IMR-90 (cell line): ENCODE results near the gene C21orf91. TPM values are rescaled to one million over a fixed set of nuclear protein-coding genes. Genes with fewer than 3 reads are reported as not detected.
"Not testable (repeated sequence)": the region's sequence is repeated elsewhere in the genome, so short reads cannot be mapped to it uniquely, and the experiment has no call there.

ENCODE experiments used
- ATAC-seq: fragments of 200-7000 bp; cut with Tn5 transposase; 2 replicates; pipeline ENCODE4 v1.9.1; 2020; ENCODE audit warnings: low read depth, mild to moderate bottlenecking, moderate library complexity
- BruUV-seq: library from RNA; stranded (reverse); fragments of 400-500 nt; replicated peaks from 2 replicates; lab custom pipeline; 2021; lab: Mats Ljungman, UMichigan
- CTCF ChIA-PET: fragments of 300-600 bp; formaldehyde crosslinking; extraction: SDS; loops from one replicate; lab custom pipeline; 2021; ENCODE audit warnings: antibody characterized with exemption; lab: Yijun Ruan, JAX
- POLR2A ChIA-PET: fragments of 300-600 bp; sonication (Branson Sonifier 250); formaldehyde crosslinking; loops from one replicate; lab custom pipeline; 2022; ENCODE audit warnings: antibody characterized with exemption; ENCODE audit not compliant: unreplicated experiment; lab: Charles Lee
- DNase-seq: peaks from one replicate; pipeline ENCODE4 v3.0.0; 2013
- H2AFZ ChIP-seq: replicated peaks from 2 replicates; pipeline ENCODE3; 2013; ENCODE audit warnings: low read length, mild to moderate bottlenecking; ENCODE audit not compliant: poor library complexity
- H2AK5ac ChIP-seq: 2 replicates; pipeline ENCODE4 v1.6.1; 2013; ENCODE audit warnings: low read depth, low read length, inconsistent platforms
- H2AK9ac ChIP-seq: replicated peaks from 2 replicates; pipeline ENCODE3; 2013; ENCODE audit warnings: mild to moderate bottlenecking, low read depth, low read length, moderate library complexity; ENCODE audit not compliant: poor library complexity
- H2BK120ac ChIP-seq: 2 replicates; pipeline ENCODE4 v1.6.1; 2013; ENCODE audit warnings: low read depth, low read length, inconsistent platforms
- H2BK15ac ChIP-seq: 3 replicates; pipeline ENCODE4 v1.6.1; 2013; ENCODE audit warnings: low read depth, low read length, inconsistent platforms
- H2BK20ac ChIP-seq: 2 replicates; pipeline ENCODE4 v1.6.1; 2013; ENCODE audit warnings: low read depth, mild to moderate bottlenecking, inconsistent platforms, low read length, moderate library complexity
- H2BK5ac ChIP-seq: 2 replicates; pipeline ENCODE4 v1.6.1; 2013; ENCODE audit warnings: mild to moderate bottlenecking, low read depth, low read length, inconsistent platforms; ENCODE audit not compliant: poor library complexity, severe bottlenecking
- H3K14ac ChIP-seq: replicated peaks from 2 replicates; pipeline ENCODE4 v1.6.1; 2013; ENCODE audit warnings: low read depth, low read length, inconsistent platforms
- H3K18ac ChIP-seq: 2 replicates; pipeline ENCODE4 v1.6.1; 2013; ENCODE audit warnings: low read depth, low read length, control low read depth
- H3K23ac ChIP-seq: 2 replicates; pipeline ENCODE4 v1.6.1; 2013; ENCODE audit warnings: low read depth, low read length, inconsistent platforms
- H3K27ac ChIP-seq: 2 replicates; pipeline ENCODE4 v1.5.1; 2013; ENCODE audit warnings: mild to moderate bottlenecking, control low read depth, low read length; ENCODE audit not compliant: insufficient read depth
- H3K27me3 ChIP-seq: 2 replicates; pipeline ENCODE4 v1.6.1; 2013; ENCODE audit warnings: low read length; ENCODE audit not compliant: control insufficient read depth, insufficient read depth
- H3K36me3 ChIP-seq: 2 replicates; pipeline ENCODE4 v1.6.1; 2013; ENCODE audit warnings: low read length, mixed read lengths; ENCODE audit not compliant: control insufficient read depth, insufficient read depth
- H3K4ac ChIP-seq: 2 replicates; pipeline ENCODE4 v1.6.1; 2013; ENCODE audit warnings: low read depth, low read length, inconsistent platforms
- H3K4me1 ChIP-seq: 2 replicates; pipeline ENCODE4 v1.6.1; 2013; ENCODE audit warnings: low read length, mixed read lengths; ENCODE audit not compliant: control insufficient read depth, insufficient read depth
- H3K4me2 ChIP-seq: 2 replicates; pipeline ENCODE4 v1.6.1; 2013; ENCODE audit warnings: low read depth, mild to moderate bottlenecking, control low read depth, low read length, moderate library complexity
- H3K4me3 ChIP-seq: 2 replicates; pipeline ENCODE4 v1.5.1; 2013; ENCODE audit warnings: low read depth, mild to moderate bottlenecking, control low read depth, low read length, moderate library complexity; ENCODE audit not compliant: insufficient read depth
- H3K56ac ChIP-seq: 2 replicates; pipeline ENCODE4 v1.6.1; 2013; ENCODE audit warnings: low read length, inconsistent platforms; ENCODE audit not compliant: insufficient read depth; ENCODE audit errors: extremely low read depth
- H3K79me1 ChIP-seq, 2 experiments: 2 replicates each; pipeline ENCODE4 v1.6.1; 2013; ENCODE audit warnings: low read length in 2 of 2, inconsistent platforms in 1 of 2, low read depth in 1 of 2
- H3K9ac ChIP-seq: 2 replicates; pipeline ENCODE4 v1.6.1; 2013; ENCODE audit warnings: low read depth, low read length, control low read depth
- H3K9me1 ChIP-seq: 2 replicates; pipeline ENCODE4 v1.6.1; 2013; ENCODE audit warnings: low read length, inconsistent platforms; ENCODE audit not compliant: insufficient read depth
- H3K9me3 ChIP-seq: 2 replicates; pipeline ENCODE4 v1.6.1; 2013; ENCODE audit warnings: low read length; ENCODE audit not compliant: control insufficient read depth, insufficient read depth
- H4K20me1 ChIP-seq: 2 replicates; pipeline ENCODE4 v1.6.1; 2013; ENCODE audit warnings: low read length, inconsistent platforms; ENCODE audit not compliant: insufficient read depth
- H4K5ac ChIP-seq: 2 replicates; pipeline ENCODE4 v1.6.1; 2013; ENCODE audit warnings: mild to moderate bottlenecking, low read depth, low read length, control low read depth
- H4K8ac ChIP-seq, 2 experiments: 2 replicates each; pipeline ENCODE4 v1.6.1; 2013; ENCODE audit warnings: low read depth in 2 of 2, low read length in 2 of 2, control low read depth in 1 of 2, inconsistent platforms in 1 of 2
- H4K91ac ChIP-seq: 2 replicates; pipeline ENCODE4 v1.6.1; 2013; ENCODE audit warnings: low read depth, low read length, inconsistent platforms; ENCODE audit not compliant: insufficient read depth
- WGBS, 2 experiments: methylation state at CpG; one replicate each; pipeline versions ENCODE4 v1.1.5 to v1.1.7; 2013; ENCODE audit warnings: missing lambda C conversion rate in 2 of 2; ENCODE audit not compliant: insufficient read length in 1 of 2; ENCODE audit errors: extremely low coverage in 2 of 2; 5-methylcytosine and 5-hydroxymethylcytosine counted together
- dilution Hi-C: fragments of 300-500 bp; cut with HindIII; formaldehyde crosslinking; loops from one replicate; pipeline ENCODE4 v1.14.3; 2018; ENCODE audit warnings: low sequenced_read_pairs; ENCODE audit not compliant: unreplicated experiment
- in situ Hi-C: fragments of 300-500 bp; cut with MboI; formaldehyde crosslinking; loops from 3 replicates; pipeline ENCODE4 v1.14.3; 2019; ENCODE audit warnings: low sequenced_read_pairs, inconsistent platforms, mixed read lengths
- intact Hi-C: fragments of 100-400 bp; cut with micrococcal nuclease; formaldehyde crosslinking; loops from 2 replicates; pipeline ENCODE4 v1.10.0; 2022
- polyA plus RNA-seq, 3 experiments: library from polyadenylated mRNA; depleted of rRNA; stranded (reverse); fragments of >200 nt; gene quantifications; 2 replicates each; pipeline ENCODE4 v1.2.3, GENCODE V29; 2012; ENCODE audit warnings: low replicate concordance in 1 of 3
- total RNA-seq: library from RNA; depleted of rRNA; stranded (reverse); fragments of >200 nt; gene quantifications from 2 replicates; pipeline ENCODE4 v1.2.3, GENCODE V29; 2012

Gene C21orf91
- total and polyA plus RNA-seq, 2 of the 4 experiments (the other 2 are of a cell fraction), result 3.7 to 9.3 TPM

DNA sequence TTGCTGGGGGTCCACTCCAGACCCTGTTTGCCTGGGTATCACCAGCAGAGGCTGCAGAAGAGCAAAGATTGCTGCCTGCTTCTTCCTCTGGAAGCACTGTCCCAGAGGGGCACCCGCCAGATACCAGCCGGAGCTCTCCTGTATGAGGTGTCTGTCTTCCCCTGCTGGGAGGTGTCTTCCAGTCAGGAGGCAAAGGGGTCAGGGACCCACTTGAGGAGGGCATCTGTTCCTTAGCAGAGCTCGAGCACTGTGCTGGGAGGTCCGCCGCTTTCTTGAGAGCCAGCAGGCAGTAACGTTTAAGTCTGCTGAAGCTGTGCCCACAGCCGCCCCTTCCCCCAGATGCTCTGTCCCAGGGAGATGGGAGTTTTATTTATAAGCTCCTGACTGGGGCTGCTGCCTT is 44.1 kb downstream of the C21orf91 start:
- intact Hi-C loops, H4K91ac ChIP-seq, H3K4me1 ChIP-seq, H4K8ac ChIP-seq, H3K23ac ChIP-seq, H3K27me3 ChIP-seq, H3K4me2 ChIP-seq, H3K36me3 ChIP-seq, H2AK9ac ChIP-seq, H3K4me3 ChIP-seq, H2BK5ac ChIP-seq, H2BK120ac ChIP-seq, POLR2A ChIA-PET, in situ Hi-C loops, H3K4ac ChIP-seq, H4K5ac ChIP-seq, H3K18ac ChIP-seq, BruUV-seq, H3K56ac ChIP-seq, H3K9me1 ChIP-seq, H2BK15ac ChIP-seq, ATAC-seq, dilution Hi-C loops, CTCF ChIA-PET, H3K27ac ChIP-seq, H3K9ac ChIP-seq, H2AFZ ChIP-seq, H3K14ac ChIP-seq, H3K9me3 ChIP-seq, H3K79me1 ChIP-seq, H4K20me1 ChIP-seq, H2AK5ac ChIP-seq, H2BK20ac ChIP-seq, DNase-seq: not testable (repeated sequence)
- WGBS, 2 experiments, result no CpG with 5 or more reads among the region's 7 CpGs
